GM12874 (cell line): ENCODE results near the gene UVSSA.

Experiments used
- CTCF ChIP-seq: IDR thresholded peaks from 2 replicates; pipeline ENCODE4 v1.5.1; 2011; ENCODE audit warnings: low read depth, mild to moderate bottlenecking, control low read depth, low read length, moderate library complexity; ENCODE audit not compliant: insufficient read depth

Gene UVSSA

GRCh38 chr4:1338752-1339414 is 8.1 kb upstream of the UVSSA start:
- no peak for TF ChIP-seq CTCF

GRCh38 chr4:1339489-1339888 is 7.5 kb upstream of the UVSSA start:
- no peak for TF ChIP-seq CTCF

- no peak for TF ChIP-seq CTCF
Measured at GRCh38 chr4:1340181-1340747, 6.7 kb upstream of the UVSSA start.

GRCh38 chr4:1340861-1341260 is 6.1 kb upstream of the UVSSA start:
- TF ChIP-seq CTCF, result no peak

- TF ChIP-seq CTCF, result no peak
Measured at GRCh38 chr4:1342003-1342402, 5.0 kb upstream of the UVSSA start.

GRCh38 chr4:1344696-1345095 is 2.3 kb upstream of the UVSSA start:
- TF ChIP-seq CTCF, result no peak

- no peak for TF ChIP-seq CTCF
Measured at GRCh38 chr4:1345903-1346780, 866 bp upstream of the UVSSA start.
